Measurements from ENCODE around the gene MAP3K7.

The MAP3K7 gene

GRCh38 chr6:90483116-90483839, 103.6 kb downstream of the MAP3K7 start:
- no peak for DNase-seq

- DNase-seq: no peak
Measured at GRCh38 chr6:90480666-90481065, 106.2 kb downstream of the MAP3K7 start.

GRCh38 chr6:90479603-90479926, 107.3 kb downstream of the MAP3K7 start:
- no peak for DNase-seq

GRCh38 chr6:90478789-90479602, 107.9 kb downstream of the MAP3K7 start:
- DNase-seq: peak; percentile 87

- DNase-seq: no peak
Measured at GRCh38 chr6:90478278-90478677, 108.6 kb downstream of the MAP3K7 start.

- DNase-seq: no peak
Measured at GRCh38 chr6:90477366-90477765, 109.5 kb downstream of the MAP3K7 start.

- no peak for DNase-seq
Measured at GRCh38 chr6:90472716-90473115, 114.2 kb downstream of the MAP3K7 start.

- no peak for DNase-seq
Measured at GRCh38 chr6:90471263-90471662, 115.6 kb downstream of the MAP3K7 start.

GRCh38 chr6:90469906-90470305, 117.0 kb downstream of the MAP3K7 start:
- DNase-seq: no peak

GRCh38 chr6:90468859-90469258, 118.0 kb downstream of the MAP3K7 start:
- no peak for DNase-seq

GRCh38 chr6:90468080-90468479, 118.8 kb downstream of the MAP3K7 start:
- DNase-seq: no peak

GRCh38 chr6:90467546-90467945, 119.3 kb downstream of the MAP3K7 start:
- DNase-seq: no peak

GRCh38 chr6:90466154-90466940, 120.5 kb downstream of the MAP3K7 start:
- no peak for DNase-seq

- DNase-seq: no peak
Measured at GRCh38 chr6:90465686-90466085, 121.2 kb downstream of the MAP3K7 start.

- DNase-seq: no peak
Measured at GRCh38 chr6:90464507-90464906, 122.4 kb downstream of the MAP3K7 start.

- DNase-seq: no peak
Measured at GRCh38 chr6:90463874-90464273, 123.0 kb downstream of the MAP3K7 start.

Measured in left hindlimb (tissue), 1 donor.